Upper lobe of right lung (tissue), 1 donor: ENCODE data around the gene TUFT1. TPM values are rescaled to one million over a fixed set of nuclear protein-coding genes. Genes with fewer than 3 reads are reported as not detected.

Experiments
- ATAC-seq: fragments of 200-7000 bp; cut with Tn5 transposase; one replicate; pipeline ENCODE4 v1.9.1; 2020; ENCODE audit warnings: mild to moderate bottlenecking, moderate library complexity
- DNase-seq: peaks from one replicate; pipeline ENCODE4 v3.0.0-alpha.2; 2020
- H3K27ac ChIP-seq: fragments of 200-600 bp; one replicate; pipeline ENCODE4 v1.8.0; 2022
- H3K27me3 ChIP-seq: fragments of 200-600 bp; one replicate; pipeline ENCODE4 v1.8.0; 2022; ENCODE audit warnings: mild to moderate bottlenecking
- H3K36me3 ChIP-seq: fragments of 200-600 bp; one replicate; pipeline ENCODE4 v1.8.0; 2022
- H3K4me1 ChIP-seq: fragments of 200-600 bp; one replicate; pipeline ENCODE4 v1.8.0; 2022
- H3K4me3 ChIP-seq: fragments of 200-600 bp; one replicate; pipeline ENCODE4 v1.8.0; 2022; ENCODE audit warnings: mild to moderate bottlenecking
- H3K9me3 ChIP-seq: fragments of 200-600 bp; one replicate; pipeline ENCODE4 v1.8.0; 2022
- intact Hi-C: fragments of 100-400 bp; cut with DNase I; formaldehyde crosslinking; loops from one replicate; pipeline ENCODE4 v1.11.0; 2022
- total RNA-seq: library from RNA; stranded (reverse); fragmentation: NEBNext Ultra II Directional; extraction: Animal tissue kit (Norgen Biotek cat#: 25700); gene quantifications from one replicate; pipeline ENCODE4 v1.2.1, GENCODE V29; 2021
- TF ChIP-seq, protein P1 (sequence below): fragments of 200-600 bp; IDR thresholded peaks from one replicate; pipeline ENCODE4 v1.8.0; 2022; ENCODE audit warnings: antibody characterized with exemption
- donor health status: DM: no; HTN: yes; CAD: no; lungs with severe emphysema.

The TUFT1 gene
- total RNA-seq, 1 donor from 2014 or later: 13.3 TPM

DNA sequence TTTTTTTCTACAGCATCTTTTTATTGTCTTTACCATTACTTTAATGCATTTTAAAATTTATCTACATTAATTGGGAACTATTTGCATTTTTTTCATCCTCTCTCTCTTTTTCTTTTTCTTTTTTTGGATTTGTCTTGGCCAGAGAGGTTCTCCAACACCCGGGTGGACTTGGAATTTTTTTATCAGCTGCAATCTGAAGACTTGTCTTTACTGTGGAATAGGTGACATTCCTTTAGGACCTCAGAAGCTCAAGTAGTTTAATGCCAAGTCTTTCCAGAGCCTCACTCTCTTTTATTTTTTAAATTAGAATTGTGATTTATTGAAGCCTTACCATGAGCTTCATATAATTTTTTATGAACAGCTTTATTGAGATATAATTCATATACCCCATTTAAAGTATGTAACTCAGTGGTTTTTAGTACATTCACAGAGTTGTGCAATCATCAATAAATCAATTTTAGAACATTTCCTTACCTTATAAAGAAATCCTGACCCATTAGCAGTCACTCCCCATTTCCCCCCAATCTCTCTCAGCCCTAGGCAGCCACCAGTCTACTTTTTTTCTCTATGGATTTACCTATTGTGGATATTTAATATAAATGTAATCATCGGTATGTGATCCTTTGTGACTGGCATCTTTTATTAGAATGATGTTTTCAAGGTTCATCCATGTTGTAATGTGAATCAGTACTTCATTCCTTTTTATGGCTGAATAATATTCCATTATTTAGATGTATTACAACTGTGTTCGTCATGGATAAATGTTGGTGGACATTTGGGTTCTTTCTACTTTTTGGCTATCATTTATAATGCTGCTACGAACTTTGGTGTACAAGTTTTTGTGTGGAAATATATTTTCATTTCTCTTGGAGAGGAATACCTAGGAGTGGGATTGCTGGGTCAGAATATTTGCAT is 6.2 kb downstream of the TUFT1 start:
- H3K27me3 ChIP-seq: no peaks in the 10 kb centered on the region
- no peak for DNase-seq
- intact Hi-C loops: no loop called here
- H3K36me3 ChIP-seq: no peaks in the 10 kb centered on the region
- H3K4me1 ChIP-seq: peaks cover 14% of the 10 kb centered on the region
- H3K4me3 ChIP-seq: no peak overlapping the region
- TF ChIP-seq, protein P1, sequence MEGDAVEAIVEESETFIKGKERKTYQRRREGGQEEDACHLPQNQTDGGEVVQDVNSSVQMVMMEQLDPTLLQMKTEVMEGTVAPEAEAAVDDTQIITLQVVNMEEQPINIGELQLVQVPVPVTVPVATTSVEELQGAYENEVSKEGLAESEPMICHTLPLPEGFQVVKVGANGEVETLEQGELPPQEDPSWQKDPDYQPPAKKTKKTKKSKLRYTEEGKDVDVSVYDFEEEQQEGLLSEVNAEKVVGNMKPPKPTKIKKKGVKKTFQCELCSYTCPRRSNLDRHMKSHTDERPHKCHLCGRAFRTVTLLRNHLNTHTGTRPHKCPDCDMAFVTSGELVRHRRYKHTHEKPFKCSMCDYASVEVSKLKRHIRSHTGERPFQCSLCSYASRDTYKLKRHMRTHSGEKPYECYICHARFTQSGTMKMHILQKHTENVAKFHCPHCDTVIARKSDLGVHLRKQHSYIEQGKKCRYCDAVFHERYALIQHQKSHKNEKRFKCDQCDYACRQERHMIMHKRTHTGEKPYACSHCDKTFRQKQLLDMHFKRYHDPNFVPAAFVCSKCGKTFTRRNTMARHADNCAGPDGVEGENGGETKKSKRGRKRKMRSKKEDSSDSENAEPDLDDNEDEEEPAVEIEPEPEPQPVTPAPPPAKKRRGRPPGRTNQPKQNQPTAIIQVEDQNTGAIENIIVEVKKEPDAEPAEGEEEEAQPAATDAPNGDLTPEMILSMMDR: no peak
- no peak overlapping the region for H3K27ac ChIP-seq
- no peak for ATAC-seq
- H3K9me3 ChIP-seq: no peaks in the 10 kb centered on the region

DNA sequence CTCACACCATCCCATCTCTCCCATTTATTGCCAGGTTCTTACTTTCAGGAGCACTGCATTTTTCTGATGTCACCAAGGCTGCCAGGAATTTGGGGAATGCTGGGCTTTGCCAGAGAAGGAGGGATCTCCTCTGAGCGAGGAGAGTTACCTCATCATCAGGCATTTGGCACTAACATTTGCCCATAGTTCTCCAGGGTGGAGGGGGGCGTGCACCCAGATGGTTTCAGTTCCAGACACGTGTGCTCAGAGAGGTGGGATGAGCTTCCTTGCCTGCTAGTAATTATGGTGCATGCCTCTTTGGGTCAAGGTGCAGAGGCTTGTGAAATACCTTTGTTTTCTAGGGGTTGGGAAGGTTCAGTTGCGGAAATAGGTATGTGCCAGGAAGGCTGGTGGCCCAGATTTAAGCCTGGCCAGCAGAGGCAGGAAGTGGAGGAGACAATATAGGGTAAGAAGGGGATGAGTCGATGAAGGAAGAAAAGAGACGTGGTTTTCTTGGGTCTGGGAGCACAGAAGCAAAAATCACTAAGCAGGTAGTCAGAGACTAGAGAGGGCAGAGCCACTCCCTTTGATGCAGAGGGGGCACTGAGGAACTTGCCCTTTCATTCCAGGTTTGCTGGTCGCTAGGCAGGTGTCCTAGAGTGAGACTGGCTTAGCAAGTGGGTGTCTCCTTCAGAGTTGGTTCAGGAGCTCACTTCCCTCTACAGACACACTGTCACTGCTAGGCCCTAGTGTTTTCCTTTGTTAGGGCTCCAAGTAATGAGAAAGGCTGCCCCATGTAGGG is 7.2 kb downstream of the TUFT1 start:
- Histone ChIP-seq H3K36me3 (no peaks in the 10 kb centered on the region), H3K27me3 (no peaks in the 10 kb centered on the region), H3K9me3 (no peaks in the 10 kb centered on the region), H3K4me1 (peaks cover 14% of the 10 kb centered on the region), H3K27ac (peak overlapping the region; percentile 55), H3K4me3 (no peak overlapping the region)
- peak; percentile 93 for ATAC-seq
- DNase-seq: peak; percentile 83
- intact Hi-C loops: no loop called here
- TF ChIP-seq, protein P1: no peak

DNA sequence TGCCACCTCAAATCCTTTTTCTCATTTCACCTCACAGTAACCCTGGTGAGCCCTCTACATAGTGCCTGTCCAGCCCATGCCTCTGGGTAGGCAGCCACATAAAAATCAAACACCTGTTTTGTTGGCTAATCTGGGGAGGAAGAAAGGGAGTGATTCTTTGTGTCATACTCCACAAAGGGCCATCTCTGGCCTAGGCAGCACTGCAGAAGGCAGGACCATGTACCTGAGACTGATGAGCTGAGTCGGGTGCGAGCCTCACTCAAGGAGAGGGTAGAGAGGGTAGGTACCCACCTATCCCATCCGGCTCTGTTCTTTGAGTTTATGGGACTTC is 7.8 kb downstream of the TUFT1 start:
- Histone ChIP-seq H3K36me3 (no peaks in the 10 kb centered on the region), H3K27ac (peak overlapping the region; percentile 55), H3K9me3 (no peaks in the 10 kb centered on the region), H3K4me1 (peaks cover 14% of the 10 kb centered on the region), H3K27me3 (no peaks in the 10 kb centered on the region), H3K4me3 (no peak overlapping the region)
- TF ChIP-seq, protein P1: no peak
- DNase-seq (no peak), ATAC-seq (no peak)
- intact Hi-C loops: no loop called here

DNA sequence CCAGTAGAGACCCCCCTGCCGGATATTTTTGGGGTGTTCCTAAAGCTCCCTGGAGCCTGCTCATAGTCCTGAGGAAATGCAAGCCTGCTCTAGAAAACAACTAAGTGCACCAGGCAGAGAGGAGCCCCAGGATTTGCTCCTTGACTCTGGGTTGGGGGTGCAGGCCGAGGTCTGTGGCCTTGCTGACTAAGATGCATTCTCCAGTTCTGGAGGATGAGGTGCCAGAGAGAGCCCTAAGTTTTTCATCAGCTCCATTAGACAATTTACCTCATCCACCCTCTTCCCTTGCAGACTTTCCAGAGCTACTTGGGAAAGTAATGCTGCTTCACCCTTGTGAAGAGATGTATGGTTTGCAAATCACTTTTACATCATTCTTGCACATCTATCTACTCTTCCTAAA is 9.1 kb downstream of the TUFT1 start:
- no peak for DNase-seq
- Histone ChIP-seq H3K27ac (no peak overlapping the region), H3K4me3 (no peak overlapping the region), H3K27me3 (no peaks in the 10 kb centered on the region), H3K36me3 (no peaks in the 10 kb centered on the region), H3K4me1 (peaks cover 14% of the 10 kb centered on the region), H3K9me3 (no peaks in the 10 kb centered on the region)
- intact Hi-C loops: no loop called here
- TF ChIP-seq, protein P1: no peak
- ATAC-seq: no peak

DNA sequence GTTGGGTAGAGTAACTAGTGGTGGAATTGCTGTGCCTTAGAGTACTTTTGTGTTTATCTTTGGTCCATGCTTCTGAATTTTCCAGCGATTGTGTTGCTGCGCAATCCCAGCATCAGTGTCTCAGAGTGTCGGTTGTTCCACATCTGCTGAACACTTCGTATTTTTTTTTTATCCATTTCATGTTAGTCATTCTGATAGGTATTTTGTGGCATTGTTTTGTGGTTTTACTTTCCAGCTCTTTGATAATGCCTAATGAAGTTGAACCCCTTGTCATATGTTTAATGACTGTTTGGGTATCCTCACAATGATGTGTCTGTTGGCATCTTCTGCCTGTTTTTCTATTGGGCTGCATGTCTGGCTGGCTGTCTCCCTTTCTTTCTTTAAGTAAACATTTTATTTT is 13.6 kb downstream of the TUFT1 start:
- TF ChIP-seq, protein P1: no peak
- H3K4me3 ChIP-seq: no peak overlapping the region
- no peaks in the 10 kb centered on the region for H3K27me3 ChIP-seq
- DNase-seq (no peak), ATAC-seq (no peak)
- no peaks in the 10 kb centered on the region for H3K36me3 ChIP-seq
- H3K9me3 ChIP-seq: no peaks in the 10 kb centered on the region
- H3K4me1 ChIP-seq: no peaks in the 10 kb centered on the region
- H3K27ac ChIP-seq: no peak overlapping the region
- intact Hi-C loops: no loop called here
